NK-92 treated with Interleukin-12 subunit alpha and Interleukin-12 subunit beta, amount 100 ng/mL, for 24 hours (cell line): ENCODE results near the gene GRID2.

Source experiments
- DNase-seq: peaks from one replicate; lab custom pipeline; 2025; lab: John Stamatoyannopoulos, UW

GRID2 gene

GRCh38 chr4:92529510-92529909, 225.7 kb downstream of the GRID2 start:
- no peak for DNase-seq

GRCh38 chr4:92535599-92535998, 231.8 kb downstream of the GRID2 start:
- DNase-seq, result no peak

GRCh38 chr4:92551616-92552015, 247.8 kb downstream of the GRID2 start:
- DNase-seq, result no peak

- DNase-seq, result no peak
These were observed 262.5 kb downstream of the GRID2 start for GRCh38 chr4:92566269-92566668.

GRCh38 chr4:92580816-92581215, 277.1 kb downstream of the GRID2 start:
- DNase-seq, result no peak

- DNase-seq, result no peak
These were observed 295.3 kb downstream of the GRID2 start for GRCh38 chr4:92599044-92599443.

- DNase-seq, result no peak
These were observed 296.9 kb downstream of the GRID2 start for GRCh38 chr4:92600638-92601037.

- DNase-seq, result no peak
These were observed 302.5 kb downstream of the GRID2 start for GRCh38 chr4:92606227-92606626.

- DNase-seq, result no peak
These were observed 311.3 kb downstream of the GRID2 start for GRCh38 chr4:92615049-92615448.

GRCh38 chr4:92618968-92619367, 315.2 kb downstream of the GRID2 start:
- DNase-seq, result no peak

GRCh38 chr4:92629302-92629701, 325.5 kb downstream of the GRID2 start:
- DNase-seq, result no peak

- no peak for DNase-seq
These were observed 331.1 kb downstream of the GRID2 start for GRCh38 chr4:92634882-92635281.

- DNase-seq, result no peak
These were observed 332.5 kb downstream of the GRID2 start for GRCh38 chr4:92636038-92636806.

GRCh38 chr4:92641409-92641808, 337.6 kb downstream of the GRID2 start:
- no peak for DNase-seq

- DNase-seq, result no peak
These were observed 343.1 kb downstream of the GRID2 start for GRCh38 chr4:92646826-92647225.

GRCh38 chr4:92651536-92651935, 347.8 kb downstream of the GRID2 start:
- no peak for DNase-seq

- DNase-seq, result no peak
These were observed 350.3 kb downstream of the GRID2 start for GRCh38 chr4:92654084-92654483.

GRCh38 chr4:92657695-92658094, 353.9 kb downstream of the GRID2 start:
- no peak for DNase-seq

- no peak for DNase-seq
These were observed 354.6 kb downstream of the GRID2 start for GRCh38 chr4:92658318-92658717.

- DNase-seq, result no peak
These were observed 374.0 kb downstream of the GRID2 start for GRCh38 chr4:92677805-92678204.

GRCh38 chr4:92678292-92678691, 374.5 kb downstream of the GRID2 start:
- no peak for DNase-seq

GRCh38 chr4:92679149-92679548, 375.4 kb downstream of the GRID2 start:
- no peak for DNase-seq

- DNase-seq, result no peak
These were observed 410.9 kb downstream of the GRID2 start for GRCh38 chr4:92714640-92715039.

- DNase-seq, result no peak
These were observed 429.5 kb downstream of the GRID2 start for GRCh38 chr4:92733231-92733630.
